Dedifferentiated amniotic fluid mesenchymal stem cell (primary cell): ENCODE results near the gene REC8.

Experiments used
- DNase-seq: peaks from one replicate; pipeline ENCODE4 v3.0.0-alpha.2; 2016; ENCODE audit errors: extremely low spot score

Gene REC8

DNA sequence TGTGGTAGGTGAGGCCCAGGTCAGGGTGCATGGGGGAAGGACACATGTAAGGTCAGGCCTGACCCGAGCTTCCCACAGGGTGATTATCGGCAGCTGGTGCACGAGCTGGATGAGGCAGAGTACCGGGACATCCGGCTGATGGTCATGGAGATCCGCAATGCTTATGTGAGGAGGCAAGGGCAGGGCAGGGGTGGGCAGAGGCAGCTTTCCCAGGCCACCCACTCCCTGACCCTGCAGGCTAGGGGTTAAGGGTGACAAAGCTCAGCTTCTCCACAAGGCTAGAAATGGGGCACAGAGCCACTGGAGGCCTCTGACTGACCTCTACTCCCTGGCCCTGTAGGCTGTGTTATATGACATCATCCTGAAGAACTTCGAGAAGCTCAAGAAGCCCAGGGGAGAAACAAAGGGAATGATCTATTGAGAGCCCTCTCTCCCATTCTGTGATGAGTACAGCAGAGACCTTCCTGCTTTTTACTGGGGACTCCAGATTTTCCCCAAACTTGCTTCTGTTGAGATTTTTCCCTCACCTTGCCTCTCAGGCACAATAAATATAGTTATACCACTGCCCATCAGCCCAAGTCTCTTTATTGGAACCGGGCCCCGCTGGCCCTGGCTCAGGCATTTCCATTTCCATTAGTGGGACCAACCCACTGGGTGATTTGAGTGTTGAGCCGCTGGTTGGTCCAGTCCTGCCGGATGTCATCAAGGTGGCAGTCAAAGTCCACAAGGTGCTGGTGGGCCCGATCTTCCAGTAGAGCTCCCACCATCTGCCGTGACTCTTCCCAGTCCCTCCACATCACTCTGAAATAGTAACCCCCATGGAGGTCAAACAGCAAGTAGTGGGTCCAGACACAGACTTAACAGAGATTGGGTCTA, 33.2 kb upstream of the REC8 start:
- DNase-seq: no peak

DNA sequence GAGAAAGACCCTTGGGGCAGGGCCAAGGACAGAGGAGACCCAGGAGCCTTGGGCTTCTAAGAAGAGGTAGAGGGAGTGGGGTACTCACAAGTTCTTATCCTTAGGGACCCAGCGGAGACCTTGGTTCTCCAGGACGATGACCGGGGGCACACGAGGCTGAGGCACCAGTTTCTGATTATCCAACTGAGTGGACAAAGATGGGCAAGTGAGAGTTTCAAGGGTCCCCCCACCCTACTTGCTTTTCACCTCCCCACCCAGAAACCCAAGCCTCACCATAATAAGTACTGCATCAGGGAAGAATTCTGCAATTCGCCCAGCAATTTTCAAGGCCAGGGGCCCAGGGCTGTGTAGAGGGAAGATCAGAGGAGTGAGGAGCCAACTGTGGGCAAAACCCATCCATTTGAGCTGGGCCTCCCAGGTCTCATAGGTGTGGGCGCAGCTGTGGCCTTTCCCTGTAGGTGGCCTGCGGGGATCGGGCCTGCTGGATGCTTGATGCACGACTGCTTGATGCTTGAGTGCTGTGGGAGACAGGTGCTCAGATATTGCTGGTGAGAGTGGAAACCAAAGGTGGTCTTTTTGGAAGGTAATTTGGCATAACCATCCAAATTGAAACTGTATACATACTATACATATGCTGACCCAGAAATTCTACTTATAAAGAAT, 32.5 kb upstream of the REC8 start:
- DNase-seq: no peak

DNA sequence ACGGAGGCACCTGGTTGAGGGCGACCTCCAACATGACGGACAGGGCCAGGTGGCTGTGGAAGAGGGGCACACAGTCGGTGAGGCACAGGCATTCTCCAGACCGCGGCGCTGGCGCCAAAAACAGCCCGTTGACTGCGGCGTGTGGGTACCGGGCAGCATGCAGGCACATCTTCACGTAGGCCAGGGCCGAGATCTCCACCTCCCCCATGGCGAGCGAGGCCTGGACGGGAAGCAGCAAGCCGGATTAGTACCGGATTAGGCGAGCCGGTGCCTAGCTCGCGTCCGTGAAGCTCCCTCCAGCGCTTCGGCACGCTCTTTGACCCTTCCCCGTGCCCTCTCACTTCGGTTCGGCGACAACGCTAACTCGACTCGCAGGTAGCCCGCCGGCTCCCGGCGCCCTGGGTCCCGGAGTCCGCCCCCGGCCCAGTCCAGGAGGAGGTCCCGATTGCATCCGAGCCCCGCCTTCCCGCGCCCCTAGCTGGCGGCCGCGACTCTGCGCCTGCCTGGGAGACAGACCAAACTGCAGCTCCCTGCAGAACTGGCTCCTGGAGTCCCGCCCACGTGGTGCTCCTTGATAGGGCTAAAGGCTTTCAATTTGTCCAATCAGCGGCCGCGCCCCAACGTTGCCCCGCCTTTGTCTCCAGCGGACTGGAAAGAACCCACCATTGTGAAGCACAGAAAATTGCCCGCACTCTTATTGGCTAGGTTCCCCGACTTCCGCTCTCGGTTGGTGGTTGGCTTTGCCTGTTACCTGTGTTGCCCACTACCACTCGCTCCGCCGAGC, 30.6 kb upstream of the REC8 start, which contains the start of gene EMC9:
Gene EMC9 (minus strand): TSS at position 495 of the 784 bp plus-strand sequence. CDS start 287 bp downstream, at position 208.
- DNase-seq: peak; percentile 99

DNA sequence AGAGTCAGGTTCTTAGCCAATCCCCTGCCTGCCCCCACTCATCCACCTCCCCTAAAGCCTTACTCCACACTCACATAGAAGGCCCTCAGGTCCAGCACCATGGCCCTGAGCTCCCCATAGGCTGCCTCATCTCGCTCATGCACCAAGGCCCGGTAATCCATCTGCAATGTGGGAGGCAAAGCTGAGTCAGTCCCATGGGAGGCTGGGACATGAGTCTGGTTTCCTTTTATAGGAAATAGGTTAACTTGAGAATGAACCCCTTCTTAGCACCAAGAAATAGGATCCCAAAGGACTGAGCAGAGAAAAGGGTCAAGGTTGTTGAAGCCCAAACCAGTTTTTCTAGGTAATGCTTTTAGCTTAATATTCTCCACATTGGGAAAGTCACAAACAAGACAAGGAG, 28.4 kb upstream of the REC8 start:
- no peak for DNase-seq

DNA sequence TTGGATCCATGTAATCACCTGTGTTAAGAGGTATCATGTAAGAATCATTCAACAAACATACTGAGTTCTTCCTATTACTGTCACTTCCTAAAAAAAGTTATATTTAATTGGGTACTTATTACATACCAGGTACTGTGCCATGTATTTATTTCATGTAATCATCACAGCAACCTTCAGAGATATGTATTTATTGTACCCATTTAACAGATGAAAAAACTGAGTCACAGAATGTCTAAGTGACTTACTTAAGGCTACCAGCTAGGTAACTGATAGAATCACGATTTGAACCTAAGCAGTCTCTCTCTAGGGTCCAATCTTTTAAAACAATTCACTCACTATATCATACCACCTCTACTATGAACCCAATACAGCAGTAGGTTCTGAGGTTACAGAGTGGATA, 27.4 kb upstream of the REC8 start:
- no peak for DNase-seq

DNA sequence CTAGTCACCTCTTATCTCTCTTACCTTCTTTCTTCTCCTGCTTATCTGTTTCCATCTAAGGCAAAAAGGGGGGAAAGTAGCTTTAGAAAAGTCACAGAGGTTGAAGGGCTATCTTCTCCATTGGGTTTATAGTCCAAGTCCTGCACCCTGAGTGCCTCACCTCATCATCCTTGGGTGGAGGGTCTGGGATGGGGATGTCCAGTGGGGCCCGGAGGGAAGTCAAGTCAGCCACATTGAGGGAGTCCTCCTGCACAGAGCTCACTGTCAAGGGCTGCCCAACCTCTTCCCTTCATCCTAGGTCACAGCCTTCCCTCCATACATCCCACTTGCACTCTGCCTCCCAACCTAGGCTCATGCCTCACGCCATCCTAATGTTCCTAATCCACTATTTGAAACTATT, 26.7 kb upstream of the REC8 start:
- DNase-seq: no peak

DNA sequence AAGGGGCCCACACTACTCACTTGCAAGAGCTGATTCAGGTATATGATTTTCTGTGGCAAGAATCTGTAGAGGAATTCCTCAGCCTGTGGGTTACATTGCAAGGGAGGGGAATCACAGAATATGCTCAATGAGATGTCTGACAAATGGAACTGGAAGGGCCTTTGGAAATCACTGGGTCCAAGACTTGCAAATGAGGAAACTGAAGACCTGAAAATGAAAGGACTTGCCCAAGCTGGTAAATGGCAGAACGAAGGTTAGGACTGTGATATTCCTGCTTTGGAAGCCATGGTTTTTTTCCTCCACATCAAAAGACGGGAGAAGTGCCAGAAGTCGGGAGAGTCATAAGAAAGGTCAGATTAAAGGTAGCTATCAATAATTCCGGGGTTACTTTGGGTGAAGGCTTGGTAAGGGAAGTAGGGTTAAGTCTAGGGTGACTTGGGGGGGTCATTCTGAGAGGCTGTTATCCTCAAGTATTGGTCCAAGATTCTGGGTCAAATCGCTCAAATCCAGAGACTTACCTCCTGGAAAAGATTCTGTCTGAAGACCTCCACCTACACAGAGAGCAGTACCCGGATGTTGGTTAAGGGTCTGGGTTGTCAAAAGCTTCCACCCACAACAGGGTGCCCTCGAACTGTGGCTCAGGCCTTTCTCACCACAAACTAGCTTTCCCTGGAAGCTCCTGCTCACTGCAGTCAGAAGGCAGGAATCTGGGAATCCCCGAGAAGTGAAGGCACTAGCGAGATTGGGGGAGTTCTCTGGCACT, 26.0 kb upstream of the REC8 start:
- no peak for DNase-seq

DNA sequence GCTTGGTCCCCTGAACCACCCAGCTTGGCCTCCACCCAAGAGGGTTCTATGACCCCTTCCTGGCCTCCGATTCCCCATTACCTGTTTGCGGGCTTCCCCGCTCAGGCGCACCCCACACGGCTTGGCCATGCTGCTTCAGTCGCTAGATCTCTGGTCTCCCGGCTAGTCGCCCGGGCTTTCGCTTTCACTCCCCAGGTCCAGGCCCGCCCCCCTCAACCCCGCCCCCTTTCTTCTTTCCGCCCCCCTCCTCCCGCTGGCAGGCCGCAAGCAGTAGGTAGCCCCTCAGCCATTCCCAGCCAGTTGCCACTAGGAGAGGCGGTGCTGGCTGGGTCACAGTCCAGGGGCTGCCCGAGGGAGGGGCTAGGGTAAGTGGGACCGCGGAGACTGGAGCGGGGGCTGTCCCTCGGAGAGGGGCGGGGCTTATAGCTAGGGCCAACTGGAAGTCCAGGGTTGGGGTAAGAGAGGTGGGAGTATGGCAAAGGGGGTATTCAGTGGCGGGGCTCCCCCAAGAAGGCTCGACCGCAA, 25.4 kb upstream of the REC8 start, which contains the start of gene PSME2:
Gene PSME2 (minus strand): TSS at position 158 of the 525 bp plus-strand sequence. CDS start 29 bp downstream, at position 129.
- peak; percentile 85 for DNase-seq

DNA sequence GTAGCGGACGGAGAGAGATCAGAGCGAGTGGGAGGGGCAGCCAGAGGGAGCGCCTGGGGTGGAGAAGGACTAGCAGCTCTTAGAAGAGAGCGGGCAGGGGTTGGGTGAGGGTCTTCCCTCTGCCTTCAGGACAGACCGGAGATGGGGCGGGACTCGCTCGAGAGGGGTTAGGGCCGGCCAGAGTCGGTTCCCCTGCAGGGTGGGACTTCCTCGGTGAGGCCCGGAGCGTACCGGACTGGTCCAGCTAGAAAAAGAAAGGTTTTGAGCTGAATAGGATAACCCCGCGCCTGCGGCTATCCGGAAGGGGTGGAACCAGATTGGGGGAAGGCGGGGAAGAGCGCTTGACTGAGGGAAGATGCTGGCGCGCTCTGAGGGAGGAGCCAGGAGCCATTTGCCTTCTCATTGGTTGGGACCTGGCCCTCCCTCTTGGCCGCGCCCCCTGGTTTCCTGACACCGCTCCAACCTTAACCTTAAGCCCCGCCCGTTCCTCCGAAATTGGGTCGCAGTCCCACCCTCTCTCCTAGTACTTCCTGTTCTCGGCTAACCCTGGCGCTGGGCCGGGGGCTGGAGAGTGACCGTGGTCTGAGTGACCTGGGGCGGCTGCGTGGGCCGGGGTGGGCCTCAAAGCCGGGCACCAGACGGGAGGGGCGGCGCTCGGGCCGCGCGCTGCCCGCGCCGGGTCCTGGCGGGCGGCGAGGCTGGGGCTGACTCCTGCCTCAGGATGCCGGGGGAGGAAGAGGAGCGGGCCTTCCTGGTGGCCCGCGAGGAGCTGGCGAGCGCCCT, 24.7 kb upstream of the REC8 start, which contains the start of gene RNF31:
Gene RNF31 (plus strand): TSS at position 521 of the 783 bp plus-strand sequence. CDS start 201 bp downstream, at position 722.
- DNase-seq: peak; percentile 99

DNA sequence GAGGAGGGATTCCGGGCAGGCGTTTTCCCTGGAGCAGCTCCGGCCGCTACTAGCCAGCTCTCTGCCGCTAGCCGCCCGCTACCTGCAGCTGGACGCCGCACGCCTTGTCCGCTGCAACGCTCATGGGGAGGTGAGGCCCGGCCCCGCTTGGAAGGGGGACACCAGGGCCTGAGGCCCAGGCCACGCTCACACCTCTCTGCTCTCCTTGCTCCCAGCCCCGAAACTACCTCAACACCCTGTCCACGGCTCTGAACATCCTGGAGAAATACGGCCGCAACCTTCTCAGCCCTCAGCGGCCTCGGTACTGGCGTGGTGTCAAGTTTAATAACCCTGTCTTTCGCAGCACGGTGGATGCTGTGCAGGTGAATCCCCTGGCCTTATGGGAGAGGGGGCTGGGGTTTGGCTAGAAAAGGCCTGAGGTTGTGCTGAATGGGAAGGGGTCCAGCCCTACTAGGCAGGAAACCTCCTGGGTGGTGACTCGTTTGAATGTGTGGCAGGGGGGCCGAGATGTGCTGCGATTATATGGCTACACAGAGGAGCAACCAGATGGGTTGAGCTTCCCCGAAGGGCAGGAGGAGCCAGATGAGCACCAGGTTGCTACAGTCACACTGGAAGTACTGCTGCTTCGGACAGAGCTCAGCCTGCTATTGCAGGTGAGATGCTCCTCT, 24.0 kb upstream of the REC8 start:
- DNase-seq: no peak

DNA sequence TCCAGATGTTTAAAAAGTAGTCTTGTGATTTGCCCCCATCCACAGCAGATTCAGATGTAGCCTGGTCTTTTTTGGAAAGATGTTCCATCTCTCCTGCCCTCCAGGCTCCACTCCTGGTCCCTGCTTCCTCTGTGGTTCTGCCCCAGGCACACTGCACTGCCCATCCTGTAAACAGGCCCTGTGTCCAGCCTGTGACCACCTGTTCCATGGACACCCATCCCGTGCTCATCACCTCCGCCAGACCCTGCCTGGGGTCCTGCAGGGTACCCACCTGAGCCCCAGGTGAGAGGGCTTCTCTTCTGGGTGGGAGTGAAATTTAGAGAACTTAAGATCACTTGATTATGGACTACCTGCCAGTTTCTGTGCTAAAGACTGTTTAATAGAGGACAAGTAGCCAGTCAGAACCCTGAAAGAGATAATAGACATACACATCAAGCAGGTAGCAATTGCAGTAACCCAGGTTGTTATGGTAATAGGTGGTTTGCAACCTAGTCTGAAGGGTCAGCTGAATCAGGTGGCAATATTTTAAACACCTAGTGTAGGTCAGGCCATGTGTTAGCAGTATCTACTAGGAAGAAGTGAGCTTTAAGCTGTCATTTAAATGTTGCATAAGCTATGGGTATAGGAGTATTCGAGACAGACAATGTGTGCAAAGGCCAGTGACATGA, 22.4 kb upstream of the REC8 start:
- no peak for DNase-seq

DNA sequence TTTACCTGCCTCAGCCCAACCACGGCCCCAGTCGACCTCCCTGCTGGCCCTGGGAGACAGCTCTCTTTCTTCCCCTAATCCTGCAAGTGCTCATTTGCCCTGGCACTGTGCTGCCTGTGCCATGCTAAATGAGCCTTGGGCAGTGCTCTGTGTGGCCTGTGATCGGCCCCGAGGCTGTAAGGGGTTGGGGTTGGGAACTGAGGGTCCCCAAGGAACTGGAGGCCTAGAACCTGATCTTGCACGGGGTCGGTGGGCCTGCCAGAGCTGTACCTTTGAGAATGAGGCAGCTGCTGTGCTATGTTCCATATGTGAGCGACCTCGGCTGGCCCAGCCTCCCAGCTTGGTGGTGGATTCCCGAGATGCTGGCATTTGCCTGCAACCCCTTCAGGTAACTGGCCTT, 21.8 kb upstream of the REC8 start:
- no peak for DNase-seq

DNA sequence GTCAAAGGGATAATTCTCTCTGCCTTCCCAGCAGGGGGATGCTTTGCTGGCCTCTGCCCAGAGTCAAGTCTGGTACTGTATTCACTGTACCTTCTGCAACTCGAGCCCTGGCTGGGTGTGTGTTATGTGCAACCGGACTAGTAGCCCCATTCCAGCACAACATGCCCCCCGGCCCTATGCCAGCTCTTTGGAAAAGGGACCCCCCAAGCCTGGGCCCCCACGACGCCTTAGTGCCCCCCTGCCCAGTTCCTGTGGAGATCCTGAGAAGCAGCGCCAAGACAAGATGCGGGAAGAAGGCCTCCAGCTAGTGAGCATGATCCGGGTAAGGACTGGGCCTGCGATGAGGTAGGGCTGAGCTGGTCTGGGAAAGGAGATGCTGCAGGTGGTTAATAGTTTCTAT, 21.3 kb upstream of the REC8 start:
- no peak for DNase-seq

DNA sequence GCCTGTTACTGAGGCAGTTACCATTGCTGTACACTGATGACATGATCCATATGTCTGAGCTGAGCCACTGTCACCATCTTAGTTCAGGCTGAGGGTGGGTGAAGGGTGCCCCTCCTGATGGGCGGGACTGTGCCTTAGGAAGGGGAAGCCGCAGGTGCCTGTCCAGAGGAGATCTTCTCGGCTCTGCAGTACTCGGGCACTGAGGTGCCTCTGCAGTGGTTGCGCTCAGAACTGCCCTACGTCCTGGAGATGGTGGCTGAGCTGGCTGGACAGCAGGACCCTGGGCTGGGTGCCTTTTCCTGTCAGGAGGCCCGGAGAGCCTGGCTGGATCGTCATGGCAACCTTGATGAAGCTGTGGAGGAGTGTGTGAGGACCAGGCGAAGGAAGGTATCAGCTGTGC, 20.9 kb upstream of the REC8 start:
- DNase-seq: no peak

DNA sequence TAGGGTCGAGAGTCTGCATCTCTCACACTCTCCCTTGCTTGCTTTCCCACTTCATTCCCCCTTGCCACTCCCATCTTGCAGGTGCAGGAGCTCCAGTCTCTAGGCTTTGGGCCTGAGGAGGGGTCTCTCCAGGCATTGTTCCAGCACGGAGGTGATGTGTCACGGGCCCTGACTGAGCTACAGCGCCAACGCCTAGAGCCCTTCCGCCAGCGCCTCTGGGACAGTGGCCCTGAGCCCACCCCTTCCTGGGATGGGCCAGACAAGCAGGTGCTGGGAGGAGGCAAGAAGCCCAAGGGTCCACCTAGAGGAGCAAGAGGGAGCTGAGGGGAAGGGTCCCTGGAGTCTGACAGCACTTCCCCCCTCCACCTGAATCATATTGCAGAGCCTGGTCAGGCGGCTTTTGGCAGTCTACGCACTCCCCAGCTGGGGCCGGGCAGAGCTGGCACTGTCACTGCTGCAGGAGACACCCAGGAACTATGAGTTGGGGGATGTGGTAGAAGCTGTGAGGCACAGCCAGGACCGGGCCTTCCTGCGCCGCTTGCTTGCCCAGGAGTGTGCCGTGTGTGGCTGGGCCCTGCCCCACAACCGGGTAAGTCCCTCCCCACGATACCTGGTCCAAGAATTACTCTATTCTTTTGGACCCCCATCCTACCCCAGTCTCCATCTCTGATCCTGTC, 20.3 kb upstream of the REC8 start:
- DNase-seq: no peak

DNA sequence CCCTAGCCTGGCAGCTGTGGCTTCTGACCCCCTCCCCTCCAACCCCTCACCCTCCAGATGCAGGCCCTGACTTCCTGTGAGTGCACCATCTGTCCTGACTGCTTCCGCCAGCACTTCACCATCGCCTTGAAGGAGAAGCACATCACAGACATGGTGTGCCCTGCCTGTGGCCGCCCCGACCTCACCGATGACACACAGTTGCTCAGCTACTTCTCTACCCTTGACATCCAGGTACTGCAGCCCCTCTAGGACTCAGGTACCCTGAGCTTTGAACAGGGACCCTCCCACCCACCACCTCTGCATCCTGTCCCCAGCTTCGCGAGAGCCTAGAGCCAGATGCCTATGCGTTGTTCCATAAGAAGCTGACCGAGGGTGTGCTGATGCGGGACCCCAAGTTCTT, 16.8 kb upstream of the REC8 start:
- DNase-seq: no peak

DNA sequence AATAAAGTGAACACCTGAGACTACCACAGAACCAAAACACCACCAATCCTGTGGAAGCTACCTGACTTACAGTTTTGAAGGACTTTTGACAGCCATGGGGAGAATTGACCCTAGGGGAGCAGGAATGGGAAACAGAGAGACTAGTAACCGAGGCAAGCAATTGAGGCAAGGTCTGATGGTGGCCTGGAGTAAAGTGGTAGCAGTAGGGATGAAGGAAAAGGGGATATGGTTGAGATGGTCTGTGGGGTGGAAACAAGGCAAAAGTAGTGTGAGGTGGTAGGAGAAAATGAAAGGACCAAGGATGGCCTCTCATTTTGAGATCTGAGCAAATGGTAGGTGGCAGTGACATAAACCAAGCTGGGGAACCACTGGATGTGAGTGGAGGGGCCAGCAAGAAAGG, 15.0 kb upstream of the REC8 start:
- DNase-seq: no peak

DNA sequence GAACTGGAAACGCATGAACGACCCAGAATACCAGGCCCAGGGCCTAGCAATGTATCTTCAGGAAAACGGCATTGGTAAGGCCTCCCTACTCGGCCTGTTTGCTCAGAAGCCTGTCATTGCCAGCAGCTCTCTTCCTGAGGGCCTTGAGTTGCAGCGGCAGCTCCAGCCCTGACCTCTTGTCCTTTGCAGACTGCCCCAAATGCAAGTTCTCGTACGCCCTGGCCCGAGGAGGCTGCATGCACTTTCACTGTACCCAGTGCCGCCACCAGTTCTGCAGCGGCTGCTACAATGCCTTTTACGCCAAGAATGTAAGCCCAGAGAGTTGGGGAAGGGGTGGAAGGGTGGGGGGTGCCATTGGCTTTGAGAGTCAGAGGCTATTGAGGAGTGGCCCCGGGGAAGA, 14.5 kb upstream of the REC8 start:
- no peak for DNase-seq
